ENCODE results near the gene NR4A1. TPM values are rescaled to one million over a fixed set of nuclear protein-coding genes. Genes with fewer than 3 reads are reported as not detected.

NR4A1 gene
- total RNA-seq, 1 donor: 33.1 TPM

GRCh38 chr12:52073531-52074381 lies 22.5 kb downstream of the NR4A1 start:
- no peak for DNase-seq (ENCODE audit: low read depth in 2 of 3, low spot score in 2 of 3)

- no peak for DNase-seq (ENCODE audit: low read depth in 2 of 3, low spot score in 2 of 3)
Observed at GRCh38 chr12:52074971-52075724, 23.9 kb downstream of the NR4A1 start.

GRCh38 chr12:52076811-52077210 lies 25.6 kb downstream of the NR4A1 start:
- DNase-seq (ENCODE audit: low read depth in 2 of 3, low spot score in 2 of 3): no peak

GRCh38 chr12:52078276-52078675 lies 27.0 kb downstream of the NR4A1 start:
- no peak for DNase-seq (ENCODE audit: low read depth in 2 of 3, low spot score in 2 of 3)

- DNase-seq (ENCODE audit: low read depth in 2 of 3, low spot score in 2 of 3): no peak
Observed at GRCh38 chr12:52079576-52080402, 28.5 kb downstream of the NR4A1 start, which contains the start of gene SMIM41. Gene SMIM41, plus strand, starts transcription at chr12:52079704. Its CDS starts 76 bp downstream, at chr12:52079780.

- no peak for DNase-seq (ENCODE audit: low read depth in 2 of 3, low spot score in 2 of 3)
Observed at GRCh38 chr12:52080403-52081251, 29.4 kb downstream of the NR4A1 start.

- peak in 2 of 3 donors; percentile 58 to 71 for DNase-seq (ENCODE audit: low read depth in 2 of 3, low spot score in 2 of 3)
Observed at GRCh38 chr12:52081263-52081733, 30.1 kb downstream of the NR4A1 start.

GRCh38 chr12:52082026-52082668 lies 30.9 kb downstream of the NR4A1 start:
- DNase-seq (ENCODE audit: low read depth in 2 of 3, low spot score in 2 of 3): no peak

GRCh38 chr12:52082669-52082987 lies 31.4 kb downstream of the NR4A1 start:
- no peak for DNase-seq (ENCODE audit: low read depth in 2 of 3, low spot score in 2 of 3)

GRCh38 chr12:52082988-52083637 lies 31.9 kb downstream of the NR4A1 start:
- DNase-seq (ENCODE audit: low read depth in 2 of 3, low spot score in 2 of 3): peak; percentile 48 to 74 (median 60)

- DNase-seq (ENCODE audit: low read depth in 2 of 3, low spot score in 2 of 3): no peak
Observed at GRCh38 chr12:52083638-52083996, 32.4 kb downstream of the NR4A1 start.

GRCh38 chr12:52084491-52085231 lies 33.4 kb downstream of the NR4A1 start:
- no peak for DNase-seq (ENCODE audit: low read depth in 2 of 3, low spot score in 2 of 3)

- no peak for DNase-seq (ENCODE audit: low read depth in 2 of 3, low spot score in 2 of 3)
Observed at GRCh38 chr12:52085682-52086180, 34.5 kb downstream of the NR4A1 start.

GRCh38 chr12:52086366-52086765 lies 35.1 kb downstream of the NR4A1 start:
- DNase-seq (ENCODE audit: low read depth in 2 of 3, low spot score in 2 of 3): no peak

GRCh38 chr12:52086944-52087835 lies 35.9 kb downstream of the NR4A1 start:
- DNase-seq (ENCODE audit: low read depth in 2 of 3, low spot score in 2 of 3): no peak

GRCh38 chr12:52087961-52088820 lies 36.9 kb downstream of the NR4A1 start:
- DNase-seq (ENCODE audit: low read depth in 2 of 3, low spot score in 2 of 3): no peak
